HEK293 (cell line): ENCODE results near the gene OR8D1.
"Not testable (repeated sequence)": the region's sequence is repeated elsewhere in the genome, so short reads cannot be mapped to it uniquely, and the experiment has no call there.

ENCODE experiments used
- CTCF ChIP-seq: fragments of 450-650 bp; formaldehyde crosslinking; IDR thresholded peaks from 2 replicates; pipeline ENCODE4 v1.5.1; 2016; ENCODE audit warnings: missing biosample characterization, missing genetic modification characterization
- PRDM4 ChIP-seq: fragments of 450-650 bp; formaldehyde crosslinking; IDR thresholded peaks from 2 replicates; pipeline ENCODE4 v1.5.1; 2017; ENCODE audit warnings: missing biosample characterization, missing genetic modification characterization
- ZNF169 ChIP-seq: fragments of 450-650 bp; formaldehyde crosslinking; IDR thresholded peaks from 2 replicates; pipeline ENCODE4 v1.5.1; 2016; ENCODE audit warnings: missing biosample characterization, missing genetic modification characterization

- TF ChIP-seq CTCF; PRDM4 (tag by site-specific recombination); ZNF169 (tag by site-specific recombination): not testable (repeated sequence)
These were observed 48.7 kb downstream of the OR8D1 start for GRCh38 chr11:124265041-124265440.
